WTC11 (cell line): ENCODE measurements around the gene LRRC27. TPM values are rescaled to one million over a fixed set of nuclear protein-coding genes. Genes with fewer than 3 reads are reported as not detected.
A peak's percentile ranks its signal among the peaks of the same experiment; 100 is the strongest.
"Not testable (repeated sequence)": the region's sequence is repeated elsewhere in the genome, so short reads cannot be mapped to it uniquely, and the experiment has no call there.

Experiments
- ATAC-seq: fragments of 200-7000 bp; cut with Tn5 transposase; 2 replicates; pipeline ENCODE4 v1.10.0; 2021; ENCODE audit warnings: mild to moderate bottlenecking, moderate library complexity
- CTCF ChIA-PET: fragments of 300-600 bp; sonication (Branson Sonifier 250); formaldehyde crosslinking; loops from one replicate; lab custom pipeline; 2021; ENCODE audit warnings: antibody characterized with exemption; lab: Charles Lee
- POLR2A ChIA-PET: fragments of 350-600 bp; sonication (Branson Sonifier 250); formaldehyde crosslinking; loops from one replicate; lab custom pipeline; 2021; ENCODE audit warnings: antibody characterized with exemption; lab: Charles Lee
- DNase-seq: peaks from one replicate; pipeline ENCODE4 v3.0.0; 2021; ENCODE audit warnings: low spot score
- H3K27ac Mint-ChIP-seq: 2 replicates; pipeline ENCODE4 v1.8.0; 2021; ENCODE audit warnings: mixed read lengths
- H3K27me3 Mint-ChIP-seq: 2 replicates; pipeline ENCODE4 v1.8.0; 2021; ENCODE audit warnings: low read depth, mild to moderate bottlenecking, moderate library complexity, mixed read lengths
- H3K36me3 Mint-ChIP-seq: 2 replicates; pipeline ENCODE4 v1.8.0; 2021; ENCODE audit warnings: mixed read lengths
- H3K4me1 Mint-ChIP-seq: 2 replicates; pipeline ENCODE4 v1.8.0; 2022; ENCODE audit warnings: mixed read lengths
- H3K4me3 Mint-ChIP-seq: 2 replicates; pipeline ENCODE4 v1.8.0; 2021; ENCODE audit warnings: mild to moderate bottlenecking, moderate library complexity, mixed read lengths
- H3K9me3 Mint-ChIP-seq: 2 replicates; pipeline ENCODE4 v1.8.0; 2021; ENCODE audit warnings: mixed read lengths
- AR ChIP-seq: fragments of 250-450 bp; sonication (Bioruptor Pico); IDR thresholded peaks from 2 replicates; pipeline ENCODE4 v1.9.0; 2021; ENCODE audit warnings: mild to moderate bottlenecking
- ATF6 ChIP-seq: sonication (generic); formaldehyde crosslinking; IDR thresholded peaks from 2 replicates; pipeline ENCODE4 v1.8.1; 2023; ENCODE audit warnings: mild to moderate bottlenecking, missing genetic modification reagents
- E2F1 ChIP-seq: sonication (generic); formaldehyde crosslinking; IDR thresholded peaks from 2 replicates; pipeline ENCODE4 v1.8.0; 2022; ENCODE audit warnings: mild to moderate bottlenecking, missing genetic modification reagents
- FOXJ3 ChIP-seq: sonication (generic); formaldehyde crosslinking; IDR thresholded peaks from 2 replicates; pipeline ENCODE4 v1.9.0; 2021; ENCODE audit warnings: missing genetic modification reagents, mild to moderate bottlenecking, borderline replicate concordance
- MLX ChIP-seq: sonication (generic); formaldehyde crosslinking; IDR thresholded peaks from 2 replicates; pipeline ENCODE4 v1.8.1; 2023; ENCODE audit warnings: mild to moderate bottlenecking, missing genetic modification reagents, moderate library complexity
- MXD4 ChIP-seq: fragments of 250-450 bp; sonication (Bioruptor Pico); IDR thresholded peaks from 2 replicates; pipeline ENCODE4 v1.8.0; 2021; ENCODE audit warnings: mild to moderate bottlenecking, moderate library complexity, borderline replicate concordance
- PRDM15 ChIP-seq: sonication (generic); formaldehyde crosslinking; IDR thresholded peaks from 2 replicates; pipeline ENCODE4 v1.8.0; 2022; ENCODE audit warnings: missing genetic modification reagents
- SMAD3 ChIP-seq: sonication (generic); formaldehyde crosslinking; IDR thresholded peaks from 2 replicates; pipeline ENCODE4 v1.8.0; 2022; ENCODE audit warnings: missing genetic modification reagents, mild to moderate bottlenecking, borderline replicate concordance
- USF1 ChIP-seq: sonication (generic); formaldehyde crosslinking; IDR thresholded peaks from 2 replicates; pipeline ENCODE4 v1.8.0; 2022; ENCODE audit warnings: mild to moderate bottlenecking, missing genetic modification reagents
- ZNF512 ChIP-seq: sonication (generic); formaldehyde crosslinking; IDR thresholded peaks from 2 replicates; pipeline ENCODE4 v1.8.1; 2022; ENCODE audit warnings: missing genetic modification reagents, borderline replicate concordance
- ZSCAN18 ChIP-seq: fragments of 250-450 bp; sonication (Bioruptor Pico); IDR thresholded peaks from 2 replicates; pipeline ENCODE4 v2.1.2; 2022; ENCODE audit warnings: mild to moderate bottlenecking, moderate library complexity
- total RNA-seq: library from RNA; stranded (reverse); gene quantifications from 3 replicates; pipeline ENCODE4 v1.2.3, GENCODE V29; 2021

LRRC27 gene
- total RNA-seq, 1 experiment from 2014 or later, result 4.4 TPM

GRCh38 chr10:132377326-132377725 lies 45.3 kb downstream of the LRRC27 start:
- no peak for TF ChIP-seq MXD4 (CRISPR knock-in tag)
- no peak for TF ChIP-seq E2F1 (CRISPR knock-in tag)
- TF ChIP-seq AR (CRISPR knock-in tag), result no peak
- TF ChIP-seq ZNF512 (CRISPR knock-in tag), result no peak
- no peak overlapping the region for H3K27ac Mint-ChIP-seq
- peaks cover 3% of the 10 kb centered on the region; the same call in 1 of the 2 replicates for H3K27me3 Mint-ChIP-seq
- CTCF ChIA-PET, result interaction anchor here (0.7 to 1.0 kb wide), 2 partner anchors 17 to 22 kb away, joined by 3 to 5 read pairs; no protein-coding TSS in a partner anchor
- DNase-seq, result no peak
- H3K4me3 Mint-ChIP-seq, result no peak overlapping the region
- POLR2A ChIA-PET, result interaction anchor here (0.5 kb wide), 1 partner anchor 214 kb away, joined by 7 read pairs; no protein-coding TSS in a partner anchor
- no peak for ATAC-seq
- H3K36me3 Mint-ChIP-seq, result peaks cover 2% of the 10 kb centered on the region; the same call in 1 of the 2 replicates
- peaks cover 8% of the 10 kb centered on the region for H3K4me1 Mint-ChIP-seq
- H3K9me3 Mint-ChIP-seq, result peaks cover 4% of the 10 kb centered on the region

- H3K27me3 Mint-ChIP-seq, H3K4me1 Mint-ChIP-seq, DNase-seq, H3K4me3 Mint-ChIP-seq, CTCF ChIA-PET, POLR2A ChIA-PET, H3K9me3 Mint-ChIP-seq, ATAC-seq, H3K36me3 Mint-ChIP-seq, H3K27ac Mint-ChIP-seq: not testable (repeated sequence)
- TF ChIP-seq PRDM15 (CRISPR knock-in tag), result peak; percentile 93
Observed at GRCh38 chr10:132379026-132379425, 47.0 kb downstream of the LRRC27 start.

- POLR2A ChIA-PET, DNase-seq, H3K4me3 Mint-ChIP-seq, H3K9me3 Mint-ChIP-seq, H3K27ac Mint-ChIP-seq, H3K4me1 Mint-ChIP-seq, H3K27me3 Mint-ChIP-seq, ATAC-seq, H3K36me3 Mint-ChIP-seq: not testable (repeated sequence)
- CTCF ChIA-PET, result interaction anchor here (0.8 to 2.1 kb wide), 3 partner anchors 11 to 25 kb away, joined by 3 to 7 read pairs (median 3); no protein-coding TSS in a partner anchor
Observed at GRCh38 chr10:132380986-132381385, 49.0 kb downstream of the LRRC27 start.

- no peak for DNase-seq
- Mint-ChIP-seq H3K4me3 (no peak overlapping the region), H3K27me3 (no peaks in the 10 kb centered on the region; the same call in 1 of the 2 replicates), H3K4me1 (no peaks in the 10 kb centered on the region; the same call in 1 of the 2 replicates), H3K36me3 (peaks cover 2% of the 10 kb centered on the region; the same call in 1 of the 2 replicates), H3K9me3 (peaks cover 4% of the 10 kb centered on the region), H3K27ac (no peak overlapping the region)
- ATAC-seq, result no peak
- ChIA-PET POLR2A (no interaction called here), CTCF (interaction anchor here (0.8 to 2.1 kb wide), 2 partner anchors 21 to 24 kb away, joined by 3 to 7 read pairs; no protein-coding TSS in a partner anchor)
- TF ChIP-seq ATF6 (CRISPR knock-in tag), result no peak
- no peak for TF ChIP-seq SMAD3
- TF ChIP-seq USF1 (CRISPR knock-in tag), result no peak
- TF ChIP-seq ZSCAN18, result no peak
- no peak for TF ChIP-seq MLX (CRISPR knock-in tag)
- TF ChIP-seq FOXJ3, result no peak
Observed at GRCh38 chr10:132381741-132382140, 49.7 kb downstream of the LRRC27 start.
